Fibroblast of lung (primary cell): ENCODE results near the gene CD79B.

Experiments
- EZH2 ChIP-seq: IDR thresholded peaks from 2 replicates; pipeline ENCODE4 v1.5.1; 2012; ENCODE audit warnings: low read length, control low read depth, mild to moderate bottlenecking; ENCODE audit errors: missing control alignments
- TF ChIP-seq, protein P1 (sequence below), 2 donors: IDR thresholded peaks in 1 of 2; conservative IDR thresholded peaks in 1 of 2; 1 replicate in 1 of 2; 2 replicates in 1 of 2; pipeline ENCODE4 v1.5.1; 2011 to 2012; ENCODE audit warnings: low read length in 2 of 2, control low read depth in 1 of 2, inconsistent platforms in 1 of 2, low read depth in 1 of 2, mild to moderate bottlenecking in 1 of 2

DNA sequence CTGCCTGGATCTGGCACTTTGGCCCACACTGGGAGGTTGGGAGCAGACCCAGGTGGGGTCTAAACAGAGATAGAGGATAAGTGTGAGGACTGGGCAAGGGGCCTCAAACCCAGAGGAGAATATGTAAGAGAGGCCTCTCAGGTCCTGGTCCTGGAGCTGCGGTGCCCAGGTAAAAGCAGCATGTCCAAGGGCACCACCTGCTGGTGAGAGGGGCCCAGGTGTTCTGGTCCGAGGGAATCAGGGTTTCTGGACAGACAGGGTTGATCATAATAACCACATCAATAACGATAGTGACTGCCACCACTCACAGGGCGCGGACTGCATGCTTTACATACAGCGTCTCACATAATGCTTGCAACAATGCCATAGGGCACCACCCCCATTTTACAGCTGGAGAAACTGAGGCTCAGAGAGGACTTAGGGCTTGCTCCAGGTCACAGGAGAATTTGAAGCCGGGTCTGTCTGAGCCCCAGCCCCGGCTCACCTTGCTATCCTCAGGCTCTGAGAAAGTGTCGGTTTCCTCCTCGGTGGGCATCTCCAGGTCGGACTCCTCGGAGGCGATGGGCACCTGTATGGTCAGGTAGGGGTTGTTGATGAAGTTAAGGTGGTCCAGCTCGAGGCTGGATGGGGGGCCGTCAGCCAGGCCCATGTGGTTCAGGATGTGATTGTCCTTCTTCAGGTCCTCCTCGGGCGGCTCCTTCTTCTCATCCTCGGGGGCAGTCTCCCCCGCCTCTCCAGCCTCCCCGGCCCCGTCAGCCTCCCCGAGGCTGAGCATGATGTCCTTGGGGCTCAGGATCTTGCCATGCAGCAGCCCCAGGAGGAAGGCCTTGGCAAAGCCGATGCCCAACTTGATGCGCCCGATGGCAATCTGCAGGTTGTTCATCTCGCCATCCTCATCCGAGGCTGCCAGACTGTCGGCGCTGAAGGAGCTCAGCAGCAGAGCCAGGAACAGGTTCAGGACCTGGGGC, 19.1 kb upstream of the CD79B start:
- TF ChIP-seq, protein P1, sequence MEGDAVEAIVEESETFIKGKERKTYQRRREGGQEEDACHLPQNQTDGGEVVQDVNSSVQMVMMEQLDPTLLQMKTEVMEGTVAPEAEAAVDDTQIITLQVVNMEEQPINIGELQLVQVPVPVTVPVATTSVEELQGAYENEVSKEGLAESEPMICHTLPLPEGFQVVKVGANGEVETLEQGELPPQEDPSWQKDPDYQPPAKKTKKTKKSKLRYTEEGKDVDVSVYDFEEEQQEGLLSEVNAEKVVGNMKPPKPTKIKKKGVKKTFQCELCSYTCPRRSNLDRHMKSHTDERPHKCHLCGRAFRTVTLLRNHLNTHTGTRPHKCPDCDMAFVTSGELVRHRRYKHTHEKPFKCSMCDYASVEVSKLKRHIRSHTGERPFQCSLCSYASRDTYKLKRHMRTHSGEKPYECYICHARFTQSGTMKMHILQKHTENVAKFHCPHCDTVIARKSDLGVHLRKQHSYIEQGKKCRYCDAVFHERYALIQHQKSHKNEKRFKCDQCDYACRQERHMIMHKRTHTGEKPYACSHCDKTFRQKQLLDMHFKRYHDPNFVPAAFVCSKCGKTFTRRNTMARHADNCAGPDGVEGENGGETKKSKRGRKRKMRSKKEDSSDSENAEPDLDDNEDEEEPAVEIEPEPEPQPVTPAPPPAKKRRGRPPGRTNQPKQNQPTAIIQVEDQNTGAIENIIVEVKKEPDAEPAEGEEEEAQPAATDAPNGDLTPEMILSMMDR (conservative IDR thresholded peaks at IDR 0.05 in 1 of 2, IDR thresholded peaks at IDR 0.05 in 1 of 2; ENCODE audit: low read depth in 1 of 2, low read length in 2 of 2), result peak in 1 of 2 donors; percentile 12
- TF ChIP-seq EZH2, result no peak
